Stomach (tissue), 9 donors: ENCODE data around the gene UFC1. TPM values are rescaled to one million over a fixed set of nuclear protein-coding genes. Genes with fewer than 3 reads are reported as not detected.
A peak's percentile ranks its signal among the peaks of the same experiment; 100 is the strongest.

Experiments
- DNase-seq, 2 donors: peaks; one replicate each; pipeline versions ENCODE4 v3.0.0 to v3.0.0-alpha.2; 2013 to 2019
- H3K27ac ChIP-seq, 5 donors: fragments of 200-600 bp in 4 of 5; sonication (generic) in 4 of 5; one replicate each; pipeline ENCODE4 v1.5.1; 2013 to 2019; ENCODE audit warnings: mild to moderate bottlenecking in 1 of 5, moderate library complexity in 1 of 5
- H3K27me3 ChIP-seq, 3 donors: fragments of 200-600 bp; sonication (generic); one replicate each; pipeline ENCODE4 v1.5.1; 2017 to 2019; ENCODE audit warnings: mixed run types in 1 of 3
- H3K36me3 ChIP-seq, 4 donors: fragments of 200-600 bp; sonication (generic); 1 replicate in 3 of 4; 2 replicates in 1 of 4; pipeline ENCODE4 v1.5.1; 2016 to 2019
- H3K4me1 ChIP-seq, 4 donors: fragments of 200-600 bp; sonication (generic); one replicate each; pipeline ENCODE4 v1.5.1; 2016 to 2019
- H3K4me3 ChIP-seq, 4 donors: fragments of 200-600 bp; sonication (generic) in 3 of 4; one replicate each; pipeline ENCODE4 v1.5.1; 2016 to 2019; ENCODE audit warnings: mild to moderate bottlenecking in 1 of 4
- H3K9me3 ChIP-seq, 4 donors: fragments of 200-600 bp; sonication (generic); one replicate each; pipeline ENCODE4 v1.5.1; 2016 to 2019
- CTCF ChIP-seq, 7 experiments: fragments of 450-650 bp in 4 of 7; fragments of 200-600 bp in 3 of 7; sonication (generic) in 3 of 7; IDR thresholded peaks; one replicate each; pipeline ENCODE4 v1.5.1; 2016 to 2019; ENCODE audit warnings: antibody characterized with exemption in 7 of 7, control low read depth in 2 of 7, mild to moderate bottlenecking in 1 of 7
- EP300 ChIP-seq: sonication (generic); formaldehyde crosslinking; IDR thresholded peaks from one replicate; pipeline ENCODE4 v1.6.1; 2017; ENCODE audit warnings: antibody characterized with exemption
- POLR2A ChIP-seq, 4 donors: fragments of 450-650 bp; IDR thresholded peaks; one replicate each; pipeline ENCODE4 v1.6.1; 2016; ENCODE audit warnings: antibody characterized with exemption in 4 of 4, control low read depth in 2 of 4, mild to moderate bottlenecking in 1 of 4, moderate library complexity in 1 of 4
- POLR2AphosphoS5 ChIP-seq, 3 donors: sonication (generic); formaldehyde crosslinking; IDR thresholded peaks; one replicate each; pipeline ENCODE4 v1.6.1; 2016; ENCODE audit warnings: antibody characterized with exemption in 3 of 3
- WGBS, 5 donors: extraction: QIAGEN DNeasy Blood & Tissue Kit in 3 of 5; methylation state at CpG; one replicate each; pipeline versions ENCODE4 v1.1.5 to v1.1.7; 2013 to 2018; 5-methylcytosine and 5-hydroxymethylcytosine counted together
- intact Hi-C: fragments of 100-400 bp; cut with DNase I; formaldehyde crosslinking; loops from one replicate; pipeline ENCODE4 v1.15.1; 2023; ENCODE audit warnings: low total_unique reads
- polyA plus RNA-seq, 3 donors: library from polyadenylated mRNA; stranded (reverse); fragments of 200-250 nt; gene quantifications; one replicate each; pipeline ENCODE4 v1.2.3, GENCODE V29; 2013
- total RNA-seq, 5 donors: library from RNA; depleted of rRNA; stranded (reverse); fragments of >200 nt; gene quantifications; one replicate each; pipeline versions ENCODE4 v1.1.0 to v1.2.3, GENCODE V29; 2014 to 2016
- donor health status: healthy with polysubstance abuse.
- donor health status: Bipolar disorder and iron deficiency.
- donor health status: healthy.

The UFC1 gene
- total and polyA plus RNA-seq, 8 donors: 21.9 to 206 (median 95.1) TPM; not detected in 1

GRCh38 chr1:161159087-161159912 is 5.5 kb downstream of the UFC1 start, which contains the start of gene USP21:
Gene USP21, plus strand, starts transcription at chr1:161159500. Its CDS starts 1,141 bp downstream, at chr1:161160641.
- peak within 1 kb of the TSS; percentile 87 to 93 (median 90) for H3K27ac ChIP-seq
- 1 to 2% (median 2%) methylated on average over 28 to 60 of the region's 60 CpGs for WGBS, 5 donors
- peaks cover 9 to 59% (median 53%) of the 10 kb centered on the region in 4 donors for H3K36me3 ChIP-seq
- intact Hi-C loops: no loop called here
- no peaks in the 10 kb centered on the region for H3K9me3 ChIP-seq
- peak within 1 kb of the TSS; percentile 69 to 99 (median 93) for H3K4me3 ChIP-seq
- TF ChIP-seq EP300 (no peak), POLR2A (IDR thresholded peaks at IDR 0.05) (peak in 1 of 4 donors; percentile 21), CTCF (IDR thresholded peaks at IDR 0.05) (peak in 3 of 7 experiments; percentile 9 to 16 (median 12)), POLR2AphosphoS5 (IDR thresholded peaks at IDR 0.05) (peak; percentile 46 to 87 (median 70))
- peak; percentile 94 to 98 for DNase-seq
- peaks cover 36 to 60% (median 52%) of the 10 kb centered on the region in 4 donors for H3K4me1 ChIP-seq
- H3K27me3 ChIP-seq: no peaks in the 10 kb centered on the region

- TF ChIP-seq CTCF (IDR thresholded peaks at IDR 0.05) (no peak), POLR2AphosphoS5 (IDR thresholded peaks at IDR 0.05) (no peak), EP300 (no peak), POLR2A (IDR thresholded peaks at IDR 0.05) (no peak)
- DNase-seq: no peak
- H3K9me3 ChIP-seq: no peaks in the 10 kb centered on the region
- WGBS, 5 donors: 3 to 6% (median 6%) methylated on average over 11 of the region's 11 CpGs
- no peaks in the 10 kb centered on the region for H3K27me3 ChIP-seq
- H3K4me1 ChIP-seq: peaks cover 30 to 59% (median 48%) of the 10 kb centered on the region in 4 donors
- peaks cover 9 to 65% (median 59%) of the 10 kb centered on the region in 4 donors for H3K36me3 ChIP-seq
- intact Hi-C loops: no loop called here
- peak overlapping the region; percentile 69 to 99 (median 93) for H3K4me3 ChIP-seq
- H3K27ac ChIP-seq: peak overlapping the region; percentile 87 to 93 (median 90)
Measured at GRCh38 chr1:161159913-161160243, 6.1 kb downstream of the UFC1 start.

DNA sequence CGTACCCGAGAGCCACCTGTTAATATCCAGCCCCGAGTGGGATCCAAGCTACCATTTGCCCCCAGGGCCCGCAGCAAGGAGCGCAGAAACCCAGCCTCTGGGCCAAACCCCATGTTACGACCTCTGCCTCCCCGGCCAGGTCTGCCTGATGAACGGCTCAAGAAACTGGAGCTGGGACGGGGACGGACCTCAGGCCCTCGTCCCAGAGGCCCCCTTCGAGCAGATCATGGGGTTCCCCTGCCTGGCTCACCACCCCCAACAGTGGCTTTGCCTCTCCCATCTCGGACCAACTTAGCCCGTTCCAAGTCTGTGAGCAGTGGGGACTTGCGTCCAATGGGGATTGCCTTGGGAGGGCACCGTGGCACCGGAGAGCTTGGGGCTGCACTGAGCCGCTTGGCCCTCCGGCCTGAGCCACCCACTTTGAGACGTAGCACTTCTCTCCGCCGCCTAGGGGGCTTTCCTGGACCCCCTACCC is 6.9 kb downstream of the UFC1 start:
- peak overlapping the region in 1 of 4 donors; percentile 96 for H3K4me3 ChIP-seq
- H3K27me3 ChIP-seq: no peaks in the 10 kb centered on the region
- peaks cover 9 to 68% (median 59%) of the 10 kb centered on the region in 4 donors for H3K36me3 ChIP-seq
- TF ChIP-seq POLR2AphosphoS5 (IDR thresholded peaks at IDR 0.05): no peak
- TF ChIP-seq EP300: no peak
- no peak for TF ChIP-seq CTCF (IDR thresholded peaks at IDR 0.05)
- no peak for TF ChIP-seq POLR2A (IDR thresholded peaks at IDR 0.05)
- peaks cover 31 to 59% (median 49%) of the 10 kb centered on the region in 4 donors for H3K4me1 ChIP-seq
- H3K9me3 ChIP-seq: no peaks in the 10 kb centered on the region
- WGBS, 5 donors: 92 to 95% (median 94%) methylated on average over 15 to 22 of the region's 22 CpGs
- intact Hi-C loops: no loop called here
- no peak for DNase-seq
- H3K27ac ChIP-seq: peak overlapping the region in 1 of 5 donors; percentile 90

DNA sequence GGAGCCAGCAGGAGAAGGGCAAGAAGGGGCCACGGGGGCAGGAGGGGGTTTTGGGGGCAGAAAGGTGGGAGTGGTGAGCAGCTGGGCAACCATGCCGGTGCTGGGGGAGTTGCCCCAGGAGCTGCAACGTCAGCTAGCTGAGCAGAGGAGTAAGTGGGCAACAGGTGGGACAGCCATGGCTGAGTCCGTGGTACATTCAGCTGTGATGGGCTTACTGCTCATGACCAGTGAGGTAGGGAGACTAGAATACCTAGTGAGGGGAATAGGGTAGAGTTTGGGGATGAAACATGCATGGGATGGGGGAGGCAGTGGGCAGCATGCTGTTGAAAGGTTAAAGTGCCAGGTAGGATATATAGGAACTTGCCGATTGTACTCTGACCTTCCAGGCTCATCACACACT is 7.9 kb downstream of the UFC1 start:
- Histone ChIP-seq H3K9me3 (no peaks in the 10 kb centered on the region), H3K36me3 (peaks cover 9 to 68% (median 59%) of the 10 kb centered on the region in 4 donors), H3K27ac (peak overlapping the region in 2 of 5 donors; percentile 6 to 22), H3K4me3 (no peak overlapping the region), H3K4me1 (peaks cover 31 to 58% (median 52%) of the 10 kb centered on the region in 4 donors), H3K27me3 (no peaks in the 10 kb centered on the region)
- 83 to 92% (median 89%) methylated on average over 5 of the region's 5 CpGs for WGBS, 5 donors
- DNase-seq: no peak
- no peak for TF ChIP-seq EP300
- TF ChIP-seq POLR2AphosphoS5 (IDR thresholded peaks at IDR 0.05): no peak
- TF ChIP-seq POLR2A (IDR thresholded peaks at IDR 0.05): no peak
- TF ChIP-seq CTCF (IDR thresholded peaks at IDR 0.05): no peak
- intact Hi-C loops: no loop called here
